ENCODE results near the gene C17orf114.
A peak's percentile ranks its signal among the peaks of the same experiment; 100 is the strongest.

C17orf114 gene

DNA sequence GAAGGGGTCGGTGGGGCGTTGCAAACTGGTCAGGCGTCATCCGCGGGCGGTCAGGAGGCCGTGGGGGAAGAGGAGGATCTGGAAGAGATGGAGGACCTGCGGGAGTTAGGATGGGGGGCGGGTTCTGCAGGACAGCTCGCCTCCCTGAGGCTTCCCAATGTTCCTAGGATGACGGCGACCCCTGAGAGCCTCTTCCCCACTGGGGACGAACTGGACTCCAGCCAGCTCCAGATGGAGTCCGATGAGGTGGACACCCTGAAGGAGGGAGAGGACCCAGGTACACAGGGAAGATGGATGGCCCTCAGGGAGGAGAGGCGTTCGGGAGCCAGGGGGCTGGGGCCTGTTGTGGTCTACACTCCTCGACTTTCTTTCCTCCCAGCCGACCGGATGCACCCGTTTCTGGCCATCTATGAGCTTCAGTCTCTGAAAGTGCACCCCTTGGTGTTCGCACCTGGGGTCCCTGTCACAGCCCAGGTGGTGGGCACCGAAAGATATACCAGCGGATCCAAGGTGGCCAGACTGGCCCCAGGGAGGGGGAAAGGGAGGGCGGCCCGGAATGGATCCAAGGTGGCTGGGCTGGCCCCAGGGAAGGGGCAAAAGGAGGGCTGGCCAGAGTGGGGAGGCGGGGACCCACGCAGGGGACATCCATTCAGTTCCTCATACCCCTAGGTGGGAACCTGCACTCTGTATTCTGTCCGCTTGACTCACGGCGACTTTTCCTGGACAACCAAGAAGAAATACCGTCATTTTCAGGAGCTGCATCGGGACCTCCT, 5.7 kb upstream of the C17orf114 start:
- ChIA-PET CTCF (ENCODE audit: unreplicated experiment) (interaction anchor here (0.6 kb wide), 2 partner anchors 50 to 246 kb away, joined by 4 read pairs; no protein-coding TSS in a partner anchor), POLR2A (no interaction called here)
- peaks cover 12% of the 10 kb centered on the region for H3K4me1 ChIP-seq (ENCODE audit: insufficient read depth, low read length, poor library complexity, severe bottlenecking)
- H3K9me2 ChIP-seq (ENCODE audit: insufficient read depth, low read length): no peaks in the 10 kb centered on the region
- no peaks in the 10 kb centered on the region for H3K9me3 ChIP-seq (ENCODE audit: low read length)
- DNase-seq (ENCODE audit: low spot score): no peak
- no peaks in the 10 kb centered on the region for H4K20me1 ChIP-seq (ENCODE audit: insufficient read depth, low read length)
- H3K36me3 ChIP-seq (ENCODE audit: insufficient read depth, low read length): no peaks in the 10 kb centered on the region
- no peak for TF ChIP-seq EZH2phosphoT487 (IDR thresholded peaks at IDR 0.05; ENCODE audit: borderline replicate concordance, low read depth, low read length)
- no peak overlapping the region for H3K27ac ChIP-seq (ENCODE audit: low read depth, low read length, poor library complexity, severe bottlenecking)
- H2AFZ ChIP-seq (ENCODE audit: low read length): no peak overlapping the region
- peak overlapping the region; percentile 80 for H3K4me2 ChIP-seq (ENCODE audit: low read length)
- H3K79me2 ChIP-seq (ENCODE audit: insufficient read depth, low read depth, low read length): no peaks in the 10 kb centered on the region
- no TSS peak for BruUV-seq (replicated peaks)
- H3K4me3 ChIP-seq (ENCODE audit: low read depth, low read length, poor library complexity, severe bottlenecking): peak overlapping the region; percentile 86
- intact Hi-C loops (cut with micrococcal nuclease; ENCODE audit: unreplicated experiment): loop anchor here (1.0 to 2.0 kb wide), 2 partner anchors 11 to 25 kb away; partner anchors contain the start of genes MINK1 and PSMB6

DNA sequence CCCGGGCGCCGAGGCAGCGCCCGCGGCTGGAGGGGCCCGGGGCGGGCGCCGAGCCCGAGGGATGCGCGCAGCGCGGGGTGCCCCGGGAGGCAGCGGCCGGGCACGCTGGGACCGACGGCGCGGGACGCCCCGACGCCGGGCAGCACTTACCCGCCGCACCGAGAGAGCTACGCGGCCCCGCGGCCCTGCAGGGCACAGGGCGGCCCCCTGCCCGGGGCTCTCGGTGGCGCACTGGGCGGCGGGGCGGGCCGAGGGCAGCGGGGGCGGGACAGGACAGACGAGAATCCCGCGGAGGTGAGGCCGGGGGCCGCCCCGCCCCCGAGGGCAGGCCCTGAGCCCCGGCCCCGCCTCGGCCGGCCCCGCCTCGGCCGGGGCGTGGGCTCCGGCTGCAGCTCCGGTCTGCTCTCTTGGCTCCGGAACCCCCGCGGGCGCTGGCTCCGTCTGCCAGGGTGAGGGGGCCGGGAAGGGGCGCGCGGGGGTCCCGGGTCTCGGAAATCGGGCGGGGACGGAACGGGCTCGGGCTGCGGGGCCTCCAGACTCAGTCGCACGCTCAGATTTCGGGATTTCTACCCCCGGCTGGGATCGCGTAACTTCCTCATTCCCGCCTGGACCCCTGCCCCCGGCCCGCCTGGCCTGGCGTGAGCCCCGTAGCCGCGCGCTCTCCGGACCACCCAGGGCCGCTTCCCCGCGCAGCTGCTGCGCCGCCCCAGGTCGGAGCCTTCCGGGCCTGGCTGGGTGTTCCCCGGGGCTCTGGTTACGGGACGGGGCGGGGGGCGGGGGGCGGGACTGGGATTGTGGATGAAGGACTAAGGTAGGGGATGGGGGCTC, 4.9 kb upstream of the C17orf114 start, which contains the start of gene PLD2:
Gene PLD2 (plus strand): TSS at position 376 of the 828 bp plus-strand sequence. CDS start 621 bp downstream, outside the sequence.
- intact Hi-C loops (cut with micrococcal nuclease; ENCODE audit: unreplicated experiment): loop anchor here (1.0 to 2.0 kb wide), 2 partner anchors 11 to 26 kb away; partner anchors contain the start of genes MINK1 and PSMB6

DNA sequence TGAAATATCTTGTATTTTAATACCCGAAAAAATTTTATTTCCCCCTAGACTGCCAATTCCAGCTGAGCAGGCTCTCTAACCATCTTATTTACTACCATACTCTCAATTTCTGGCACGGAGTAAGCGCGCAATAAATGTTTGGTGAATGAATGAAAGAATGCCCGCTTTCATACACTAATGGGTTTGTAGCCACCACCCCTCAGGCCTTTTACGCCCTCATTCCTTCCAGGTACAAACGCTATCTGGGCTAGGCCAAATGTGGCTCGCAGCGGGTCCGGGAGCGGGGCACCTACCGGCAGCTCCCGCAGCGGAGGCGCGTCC, 4.3 kb upstream of the C17orf114 start:
- no TSS peak for BruUV-seq (replicated peaks)
- intact Hi-C loops (cut with micrococcal nuclease; ENCODE audit: unreplicated experiment): loop anchor here (2.0 kb wide), 1 partner anchor 26 kb away; the partner anchor contains the start of gene MINK1
- DNase-seq (ENCODE audit: low spot score): no peak
- no peak for TF ChIP-seq EZH2phosphoT487 (IDR thresholded peaks at IDR 0.05; ENCODE audit: borderline replicate concordance, low read depth, low read length)
- TF ChIP-seq, protein P1, sequence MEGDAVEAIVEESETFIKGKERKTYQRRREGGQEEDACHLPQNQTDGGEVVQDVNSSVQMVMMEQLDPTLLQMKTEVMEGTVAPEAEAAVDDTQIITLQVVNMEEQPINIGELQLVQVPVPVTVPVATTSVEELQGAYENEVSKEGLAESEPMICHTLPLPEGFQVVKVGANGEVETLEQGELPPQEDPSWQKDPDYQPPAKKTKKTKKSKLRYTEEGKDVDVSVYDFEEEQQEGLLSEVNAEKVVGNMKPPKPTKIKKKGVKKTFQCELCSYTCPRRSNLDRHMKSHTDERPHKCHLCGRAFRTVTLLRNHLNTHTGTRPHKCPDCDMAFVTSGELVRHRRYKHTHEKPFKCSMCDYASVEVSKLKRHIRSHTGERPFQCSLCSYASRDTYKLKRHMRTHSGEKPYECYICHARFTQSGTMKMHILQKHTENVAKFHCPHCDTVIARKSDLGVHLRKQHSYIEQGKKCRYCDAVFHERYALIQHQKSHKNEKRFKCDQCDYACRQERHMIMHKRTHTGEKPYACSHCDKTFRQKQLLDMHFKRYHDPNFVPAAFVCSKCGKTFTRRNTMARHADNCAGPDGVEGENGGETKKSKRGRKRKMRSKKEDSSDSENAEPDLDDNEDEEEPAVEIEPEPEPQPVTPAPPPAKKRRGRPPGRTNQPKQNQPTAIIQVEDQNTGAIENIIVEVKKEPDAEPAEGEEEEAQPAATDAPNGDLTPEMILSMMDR (conservative IDR thresholded peaks at IDR 0.05; ENCODE audit: low read length): no peak
- Histone ChIP-seq H3K4me3 (ENCODE audit: low read depth, low read length, poor library complexity, severe bottlenecking) (peak overlapping the region; percentile 86), H2AFZ (ENCODE audit: low read length) (peak overlapping the region; percentile 81), H4K20me1 (ENCODE audit: insufficient read depth, low read length) (no peaks in the 10 kb centered on the region), H3K79me2 (ENCODE audit: insufficient read depth, low read depth, low read length) (no peaks in the 10 kb centered on the region), H3K27ac (ENCODE audit: low read depth, low read length, poor library complexity, severe bottlenecking) (no peak overlapping the region), H3K4me2 (ENCODE audit: low read length) (peak overlapping the region; percentile 93), H3K4me1 (ENCODE audit: insufficient read depth, low read length, poor library complexity, severe bottlenecking) (peaks cover 12% of the 10 kb centered on the region), H3K9me3 (ENCODE audit: low read length) (no peaks in the 10 kb centered on the region), H3K36me3 (ENCODE audit: insufficient read depth, low read length) (no peaks in the 10 kb centered on the region), H3K9me2 (ENCODE audit: insufficient read depth, low read length) (no peaks in the 10 kb centered on the region)
- CTCF ChIA-PET (ENCODE audit: unreplicated experiment): no interaction called here
- POLR2A ChIA-PET: interaction anchor here (1.0 kb wide), 1 partner anchor 16 kb away, joined by 3 read pairs; no protein-coding TSS in a partner anchor

More for the DNA sequence above, 4.9 kb upstream of the C17orf114 start, which contains the start of gene PLD2:
- no peaks in the 10 kb centered on the region for H3K79me2 ChIP-seq (ENCODE audit: insufficient read depth, low read depth, low read length)
- peak within 1 kb of the TSS; percentile 86 for H3K4me3 ChIP-seq (ENCODE audit: low read depth, low read length, poor library complexity, severe bottlenecking)
- ChIA-PET POLR2A (interaction anchor here (0.6 to 1.0 kb wide), 2 partner anchors 17 to 381 kb away, joined by 3 read pairs; no protein-coding TSS in a partner anchor), CTCF (ENCODE audit: unreplicated experiment) (no interaction called here)
- peaks cover 12% of the 10 kb centered on the region for H3K4me1 ChIP-seq (ENCODE audit: insufficient read depth, low read length, poor library complexity, severe bottlenecking)
- no peaks in the 10 kb centered on the region for H4K20me1 ChIP-seq (ENCODE audit: insufficient read depth, low read length)
- no peak within 1 kb of the TSS for H3K27ac ChIP-seq (ENCODE audit: low read depth, low read length, poor library complexity, severe bottlenecking)
- no peaks in the 10 kb centered on the region for H3K36me3 ChIP-seq (ENCODE audit: insufficient read depth, low read length)
- no peaks in the 10 kb centered on the region for H3K9me3 ChIP-seq (ENCODE audit: low read length)
- TF ChIP-seq EZH2phosphoT487 (IDR thresholded peaks at IDR 0.05; ENCODE audit: borderline replicate concordance, low read depth, low read length): no peak
- TF ChIP-seq, protein P1 (conservative IDR thresholded peaks at IDR 0.05; ENCODE audit: low read length): no peak
- H2AFZ ChIP-seq (ENCODE audit: low read length): peak within 1 kb of the TSS; percentile 90
- DNase-seq (ENCODE audit: low spot score): peak; percentile 91
- BruUV-seq (replicated peaks): no TSS peak
- H3K9me2 ChIP-seq (ENCODE audit: insufficient read depth, low read length): no peaks in the 10 kb centered on the region
- peak within 1 kb of the TSS; percentile 93 for H3K4me2 ChIP-seq (ENCODE audit: low read length)

All from OCI-LY7 (cell line).